ENCODE measurements around the gene ABCA13.

- TF ChIP-seq CTCF (conservative IDR thresholded peaks at IDR 0.05; ENCODE audit: low read length) = peak; percentile 23; the same call in 1 of the 2 replicates
- TF ChIP-seq EZH2phosphoT487 (IDR thresholded peaks at IDR 0.05; ENCODE audit: borderline replicate concordance) = no peak
These were observed 253.5 kb downstream of the ABCA13 start for GRCh38 chr7:48424731-48425130.

Measured in Loucy (cell line).